Mammary epithelial cell (primary cell): ENCODE measurements around the gene ACVRL1.

Experiments
- EZH2 ChIP-seq: IDR thresholded peaks from 2 replicates; pipeline ENCODE4 v1.6.1; 2012; ENCODE audit warnings: low read length, inconsistent platforms, borderline replicate concordance
- TF ChIP-seq, protein P1 (sequence below), 2 donors: IDR thresholded peaks in 1 of 2; conservative IDR thresholded peaks in 1 of 2; 2 replicates each; pipeline ENCODE4 v1.5.1; 2011 to 2012; ENCODE audit warnings: inconsistent platforms in 2 of 2, low read length in 2 of 2, mild to moderate bottlenecking in 2 of 2, control low read depth in 1 of 2, low read depth in 1 of 2; ENCODE audit not compliant: insufficient read depth in 1 of 2; ENCODE audit errors: extremely low read depth in 1 of 2

DNA sequence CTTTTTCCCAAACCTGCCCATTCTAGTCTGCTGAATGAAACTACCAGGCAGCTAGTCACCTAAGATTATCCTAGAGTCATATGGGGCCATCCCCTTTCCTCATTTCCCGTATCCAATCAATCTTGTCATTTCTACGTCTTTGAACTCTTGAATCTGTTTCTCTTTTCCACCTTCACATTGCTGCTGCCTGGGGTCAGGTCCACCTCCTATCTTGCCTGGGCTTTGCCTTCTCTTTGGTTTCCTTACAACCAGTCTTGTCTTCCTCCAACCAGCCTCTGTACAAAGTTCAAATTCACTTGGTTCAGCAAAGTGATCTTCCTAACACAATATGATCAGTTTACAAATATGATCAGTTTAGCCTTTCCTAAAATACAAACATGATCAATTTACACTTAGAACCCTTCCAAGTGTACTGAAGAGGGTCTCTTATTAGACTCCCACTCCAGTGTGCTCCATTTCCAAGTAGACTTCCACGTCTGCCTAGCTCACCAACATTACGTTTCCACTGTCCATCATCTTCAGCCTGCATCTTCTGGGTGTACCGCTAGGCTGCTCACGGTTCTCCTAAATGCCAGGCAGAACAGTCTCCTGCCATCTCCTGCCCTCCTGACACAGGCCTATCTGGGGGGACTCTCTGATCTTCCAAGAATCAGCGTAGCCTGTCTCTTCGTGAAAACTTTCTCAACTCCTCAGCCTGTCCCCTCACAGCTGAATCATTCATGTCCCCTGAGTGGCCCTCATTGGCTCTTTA is 40.1 kb downstream of the ACVRL1 start:
- TF ChIP-seq, protein P1, sequence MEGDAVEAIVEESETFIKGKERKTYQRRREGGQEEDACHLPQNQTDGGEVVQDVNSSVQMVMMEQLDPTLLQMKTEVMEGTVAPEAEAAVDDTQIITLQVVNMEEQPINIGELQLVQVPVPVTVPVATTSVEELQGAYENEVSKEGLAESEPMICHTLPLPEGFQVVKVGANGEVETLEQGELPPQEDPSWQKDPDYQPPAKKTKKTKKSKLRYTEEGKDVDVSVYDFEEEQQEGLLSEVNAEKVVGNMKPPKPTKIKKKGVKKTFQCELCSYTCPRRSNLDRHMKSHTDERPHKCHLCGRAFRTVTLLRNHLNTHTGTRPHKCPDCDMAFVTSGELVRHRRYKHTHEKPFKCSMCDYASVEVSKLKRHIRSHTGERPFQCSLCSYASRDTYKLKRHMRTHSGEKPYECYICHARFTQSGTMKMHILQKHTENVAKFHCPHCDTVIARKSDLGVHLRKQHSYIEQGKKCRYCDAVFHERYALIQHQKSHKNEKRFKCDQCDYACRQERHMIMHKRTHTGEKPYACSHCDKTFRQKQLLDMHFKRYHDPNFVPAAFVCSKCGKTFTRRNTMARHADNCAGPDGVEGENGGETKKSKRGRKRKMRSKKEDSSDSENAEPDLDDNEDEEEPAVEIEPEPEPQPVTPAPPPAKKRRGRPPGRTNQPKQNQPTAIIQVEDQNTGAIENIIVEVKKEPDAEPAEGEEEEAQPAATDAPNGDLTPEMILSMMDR (conservative IDR thresholded peaks at IDR 0.05 in 1 of 2, IDR thresholded peaks at IDR 0.05 in 1 of 2; ENCODE audit: extremely low read depth in 1 of 2, insufficient read depth in 1 of 2, low read depth in 1 of 2, low read length in 2 of 2): no peak
- no peak for TF ChIP-seq EZH2
